Uterus (tissue), 2 donors: Measurements from ENCODE around the gene COL23A1.

Experiments
- POLR2A ChIP-seq, 2 donors: fragments of 450-650 bp; IDR thresholded peaks; one replicate each; pipeline ENCODE4 v1.6.1; 2016; ENCODE audit warnings: antibody characterized with exemption in 2 of 2, mild to moderate bottlenecking in 1 of 2, moderate library complexity in 1 of 2
- TF ChIP-seq, protein P1 (sequence below), 4 experiments: fragments of 200-600 bp in 2 of 4; fragments of 450-650 bp in 2 of 4; sonication (generic) in 2 of 4; IDR thresholded peaks; one replicate each; pipeline ENCODE4 v1.5.1; 2016 to 2019; ENCODE audit warnings: antibody characterized with exemption in 4 of 4, mild to moderate bottlenecking in 2 of 4, moderate library complexity in 1 of 4

DNA sequence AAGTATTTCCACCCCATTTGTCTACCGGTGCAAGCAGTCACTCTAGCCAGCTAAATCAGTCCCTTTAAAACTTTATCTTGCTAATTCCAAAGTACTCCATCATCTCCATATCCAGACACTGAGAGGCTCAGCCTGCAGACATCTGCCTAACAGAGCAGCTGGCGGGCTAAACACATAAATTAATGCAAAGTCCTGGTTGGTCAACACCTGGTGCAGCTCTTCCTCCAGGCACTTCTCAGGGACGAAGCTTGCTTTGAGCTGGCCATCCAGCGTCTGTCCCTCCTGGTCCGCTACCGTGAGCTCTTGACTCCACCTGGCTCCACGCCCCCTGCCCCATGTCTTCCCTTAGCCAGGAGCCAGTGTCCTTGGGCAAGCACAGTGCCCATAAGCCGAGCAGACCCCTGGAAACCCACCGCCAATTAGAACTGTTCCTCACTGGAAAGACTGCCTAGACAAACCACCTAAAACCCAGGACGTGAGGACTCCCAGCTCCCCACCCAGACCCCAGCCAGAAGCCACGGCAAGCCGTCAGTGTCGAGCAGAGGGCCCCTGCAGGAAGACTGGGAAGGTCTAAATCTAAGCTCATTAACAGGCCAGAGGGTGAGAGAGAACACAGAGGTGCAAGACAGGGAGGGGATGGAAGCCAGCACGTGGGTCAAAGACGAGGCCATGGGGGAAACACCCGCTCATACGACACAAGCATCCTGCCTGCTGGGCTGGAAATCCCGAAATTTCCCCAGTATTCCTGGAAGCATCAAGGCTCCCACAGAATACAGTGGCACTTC, 120.0 kb downstream of the COL23A1 start:
- TF ChIP-seq, protein P1, sequence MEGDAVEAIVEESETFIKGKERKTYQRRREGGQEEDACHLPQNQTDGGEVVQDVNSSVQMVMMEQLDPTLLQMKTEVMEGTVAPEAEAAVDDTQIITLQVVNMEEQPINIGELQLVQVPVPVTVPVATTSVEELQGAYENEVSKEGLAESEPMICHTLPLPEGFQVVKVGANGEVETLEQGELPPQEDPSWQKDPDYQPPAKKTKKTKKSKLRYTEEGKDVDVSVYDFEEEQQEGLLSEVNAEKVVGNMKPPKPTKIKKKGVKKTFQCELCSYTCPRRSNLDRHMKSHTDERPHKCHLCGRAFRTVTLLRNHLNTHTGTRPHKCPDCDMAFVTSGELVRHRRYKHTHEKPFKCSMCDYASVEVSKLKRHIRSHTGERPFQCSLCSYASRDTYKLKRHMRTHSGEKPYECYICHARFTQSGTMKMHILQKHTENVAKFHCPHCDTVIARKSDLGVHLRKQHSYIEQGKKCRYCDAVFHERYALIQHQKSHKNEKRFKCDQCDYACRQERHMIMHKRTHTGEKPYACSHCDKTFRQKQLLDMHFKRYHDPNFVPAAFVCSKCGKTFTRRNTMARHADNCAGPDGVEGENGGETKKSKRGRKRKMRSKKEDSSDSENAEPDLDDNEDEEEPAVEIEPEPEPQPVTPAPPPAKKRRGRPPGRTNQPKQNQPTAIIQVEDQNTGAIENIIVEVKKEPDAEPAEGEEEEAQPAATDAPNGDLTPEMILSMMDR (IDR thresholded peaks at IDR 0.05): no peak
- no peak for TF ChIP-seq POLR2A (IDR thresholded peaks at IDR 0.05)
